DND-41 (cell line): ENCODE results near the gene ATF5.

Experiments
- ATAC-seq: fragments of 200-7000 bp; cut with Tn5 transposase; 3 replicates; pipeline ENCODE4 v1.9.1; 2021; ENCODE audit warnings: low read depth; ENCODE audit not compliant: insufficient read depth
- DNase-seq: peaks from one replicate; pipeline ENCODE4 v3.0.0-alpha.2; 2020
- H2AFZ ChIP-seq: 2 replicates; pipeline ENCODE4 v1.6.0; 2012; ENCODE audit warnings: low read depth, low read length
- H3K27ac ChIP-seq: 2 replicates; pipeline ENCODE4 v1.5.1; 2012; ENCODE audit warnings: low read length, inconsistent platforms
- H3K27me3 ChIP-seq: fragments of 200-600 bp; sonication (generic); 2 replicates; pipeline ENCODE4 v1.6.0; 2012; ENCODE audit warnings: low read length, mild to moderate bottlenecking, inconsistent platforms; ENCODE audit not compliant: insufficient read depth, poor library complexity
- H3K36me3 ChIP-seq: 2 replicates; pipeline ENCODE4 v1.5.1; 2012; ENCODE audit warnings: low read length, inconsistent platforms; ENCODE audit not compliant: insufficient read depth
- H3K4me1 ChIP-seq: 2 replicates; pipeline ENCODE4 v1.5.1; 2012; ENCODE audit warnings: mild to moderate bottlenecking, low read length; ENCODE audit not compliant: insufficient read depth
- H3K4me2 ChIP-seq: 2 replicates; pipeline ENCODE4 v1.6.0; 2012; ENCODE audit warnings: mild to moderate bottlenecking, moderate library complexity, low read length, inconsistent platforms; ENCODE audit not compliant: insufficient read depth
- H3K4me3 ChIP-seq, 2 experiments: fragments of 200-600 bp in 1 of 2; shearing (Covaris generic) in 1 of 2; 2 replicates each; pipeline ENCODE4 v1.5.1; 2012 to 2016; ENCODE audit warnings: inconsistent platforms in 2 of 2, low read length in 2 of 2, mild to moderate bottlenecking in 2 of 2, low read depth in 1 of 2, moderate library complexity in 1 of 2
- H3K79me2 ChIP-seq: 2 replicates; pipeline ENCODE4 v1.6.0; 2012; ENCODE audit warnings: low read length, inconsistent platforms; ENCODE audit not compliant: insufficient read depth
- H3K9ac ChIP-seq: 2 replicates; pipeline ENCODE4 v1.6.0; 2012; ENCODE audit warnings: low read depth, mild to moderate bottlenecking, inconsistent platforms, low read length, moderate library complexity
- H3K9me3 ChIP-seq: 2 replicates; pipeline ENCODE4 v1.5.1; 2012; ENCODE audit warnings: low read length, moderate library complexity, mild to moderate bottlenecking, inconsistent platforms; ENCODE audit not compliant: insufficient read depth, severe bottlenecking
- H4K20me1 ChIP-seq: 2 replicates; pipeline ENCODE4 v1.6.0; 2012; ENCODE audit warnings: low read length; ENCODE audit not compliant: insufficient read depth
- CTCF ChIP-seq: IDR thresholded peaks from 2 replicates; pipeline ENCODE4 v1.5.1; 2012; ENCODE audit warnings: borderline replicate concordance, low read length, moderate library complexity, mild to moderate bottlenecking; ENCODE audit not compliant: poor library complexity, severe bottlenecking; ENCODE audit errors: extremely low read depth
- EZH2 ChIP-seq: IDR thresholded peaks from 3 replicates; pipeline ENCODE4 v1.6.1; 2012; ENCODE audit warnings: borderline replicate concordance, low read depth, mild to moderate bottlenecking, moderate library complexity, low read length, inconsistent platforms; ENCODE audit not compliant: severe bottlenecking

Gene ATF5

GRCh38 chr19:49954092-49954829 is 25.3 kb downstream of the ATF5 start:
- Histone ChIP-seq H3K4me1 (no peaks in the 10 kb centered on the region), H3K27ac (no peak overlapping the region), H3K27me3 (peaks cover 3% of the 10 kb centered on the region), H4K20me1 (0 out of 2 replicates have a peak, but pooled peaks cover 6% of the 10 kb centered on the region), H3K4me3 (no peak overlapping the region), H3K36me3 (no peaks in the 10 kb centered on the region), H3K9me3 (no peaks in the 10 kb centered on the region), H3K9ac (no peak overlapping the region), H3K4me2 (no peak overlapping the region), H2AFZ (no peak overlapping the region), H3K79me2 (no peaks in the 10 kb centered on the region)
- ATAC-seq, result no peak
- TF ChIP-seq CTCF (no peak), EZH2 (no peak)
- DNase-seq, result no peak

GRCh38 chr19:49954933-49955332 is 25.9 kb downstream of the ATF5 start:
- no peak overlapping the region for H3K4me3 ChIP-seq
- no peak overlapping the region for H3K27ac ChIP-seq
- H3K4me2 ChIP-seq, result no peak overlapping the region
- no peak for DNase-seq
- no peaks in the 10 kb centered on the region for H3K79me2 ChIP-seq
- H3K9me3 ChIP-seq, result no peaks in the 10 kb centered on the region
- no peak overlapping the region for H2AFZ ChIP-seq
- H3K27me3 ChIP-seq, result peaks cover 3% of the 10 kb centered on the region
- no peaks in the 10 kb centered on the region for H3K4me1 ChIP-seq
- H3K9ac ChIP-seq, result no peak overlapping the region
- H3K36me3 ChIP-seq, result no peaks in the 10 kb centered on the region
- TF ChIP-seq EZH2, result no peak
- TF ChIP-seq CTCF, result no peak
- ATAC-seq, result no peak
- 0 out of 2 replicates have a peak, but pooled peaks cover 6% of the 10 kb centered on the region for H4K20me1 ChIP-seq

- peaks cover 3% of the 10 kb centered on the region for H3K27me3 ChIP-seq
- ATAC-seq (no peak), DNase-seq (no peak)
- no peak overlapping the region for H3K4me3 ChIP-seq
- no peaks in the 10 kb centered on the region for H3K79me2 ChIP-seq
- no peak overlapping the region for H3K27ac ChIP-seq
- H3K9me3 ChIP-seq, result no peaks in the 10 kb centered on the region
- 0 out of 2 replicates have a peak, but pooled peaks cover 2% of the 10 kb centered on the region for H4K20me1 ChIP-seq
- no peak overlapping the region for H3K4me2 ChIP-seq
- H2AFZ ChIP-seq, result no peak overlapping the region
- H3K36me3 ChIP-seq, result no peaks in the 10 kb centered on the region
- no peak overlapping the region for H3K9ac ChIP-seq
- TF ChIP-seq CTCF, result no peak
- no peaks in the 10 kb centered on the region for H3K4me1 ChIP-seq
These were observed 27.1 kb downstream of the ATF5 start for GRCh38 chr19:49956115-49956495.
